Stomach (tissue), 4 donors: ENCODE measurements around the gene SULT1A1.

Source experiments
- EP300 ChIP-seq: sonication (generic); formaldehyde crosslinking; IDR thresholded peaks from one replicate; pipeline ENCODE4 v1.6.1; 2017; ENCODE audit warnings: antibody characterized with exemption
- POLR2A ChIP-seq, 4 donors: fragments of 450-650 bp; IDR thresholded peaks; one replicate each; pipeline ENCODE4 v1.6.1; 2016; ENCODE audit warnings: antibody characterized with exemption in 4 of 4, control low read depth in 2 of 4, mild to moderate bottlenecking in 1 of 4, moderate library complexity in 1 of 4
- POLR2AphosphoS5 ChIP-seq, 3 donors: sonication (generic); formaldehyde crosslinking; IDR thresholded peaks; one replicate each; pipeline ENCODE4 v1.6.1; 2016; ENCODE audit warnings: antibody characterized with exemption in 3 of 3
- TF ChIP-seq, protein P1 (sequence below), 7 experiments: fragments of 450-650 bp in 4 of 7; fragments of 200-600 bp in 3 of 7; sonication (generic) in 3 of 7; IDR thresholded peaks; one replicate each; pipeline ENCODE4 v1.5.1; 2016 to 2019; ENCODE audit warnings: antibody characterized with exemption in 7 of 7, control low read depth in 2 of 7, mild to moderate bottlenecking in 1 of 7

GRCh38 chr16:28587386-28587785 is 22.5 kb downstream of the SULT1A1 start:
- TF ChIP-seq, protein P1, sequence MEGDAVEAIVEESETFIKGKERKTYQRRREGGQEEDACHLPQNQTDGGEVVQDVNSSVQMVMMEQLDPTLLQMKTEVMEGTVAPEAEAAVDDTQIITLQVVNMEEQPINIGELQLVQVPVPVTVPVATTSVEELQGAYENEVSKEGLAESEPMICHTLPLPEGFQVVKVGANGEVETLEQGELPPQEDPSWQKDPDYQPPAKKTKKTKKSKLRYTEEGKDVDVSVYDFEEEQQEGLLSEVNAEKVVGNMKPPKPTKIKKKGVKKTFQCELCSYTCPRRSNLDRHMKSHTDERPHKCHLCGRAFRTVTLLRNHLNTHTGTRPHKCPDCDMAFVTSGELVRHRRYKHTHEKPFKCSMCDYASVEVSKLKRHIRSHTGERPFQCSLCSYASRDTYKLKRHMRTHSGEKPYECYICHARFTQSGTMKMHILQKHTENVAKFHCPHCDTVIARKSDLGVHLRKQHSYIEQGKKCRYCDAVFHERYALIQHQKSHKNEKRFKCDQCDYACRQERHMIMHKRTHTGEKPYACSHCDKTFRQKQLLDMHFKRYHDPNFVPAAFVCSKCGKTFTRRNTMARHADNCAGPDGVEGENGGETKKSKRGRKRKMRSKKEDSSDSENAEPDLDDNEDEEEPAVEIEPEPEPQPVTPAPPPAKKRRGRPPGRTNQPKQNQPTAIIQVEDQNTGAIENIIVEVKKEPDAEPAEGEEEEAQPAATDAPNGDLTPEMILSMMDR (IDR thresholded peaks at IDR 0.05) = no peak
- TF ChIP-seq POLR2A (IDR thresholded peaks at IDR 0.05) (no peak), POLR2AphosphoS5 (IDR thresholded peaks at IDR 0.05) (no peak), EP300 (no peak)
